Measurements from ENCODE around the gene PPEF1.

GRCh38 chrX:18789916-18790315 is 82.5 kb downstream of the PPEF1 start:
- TF ChIP-seq USF2 (IDR thresholded peaks at IDR 0.05; ENCODE audit: low read length) (no peak), CTCF (IDR thresholded peaks at IDR 0.05; ENCODE audit: control extremely low read depth in 1 of 3, insufficient read depth in 1 of 3, low read depth in 1 of 3, low read length in 3 of 3) (no peak), ATF2 (IDR thresholded peaks at IDR 0.05; ENCODE audit: low read length) (no peak), KDM1A (IDR thresholded peaks at IDR 0.05; ENCODE audit: borderline replicate concordance, low read length) (no peak), RXRA (IDR thresholded peaks at IDR 0.05; ENCODE audit: insufficient read depth, low read depth, low read length) (no peak), JUN (IDR thresholded peaks at IDR 0.05; ENCODE audit: low read depth, low read length) (no peak), GABPA (IDR thresholded peaks at IDR 0.05; ENCODE audit: borderline replicate concordance, insufficient read depth, low read length) (no peak), POU5F1 (IDR thresholded peaks at IDR 0.05; ENCODE audit: low read depth, low read length) (no peak), EZH2 (IDR thresholded peaks at IDR 0.05; ENCODE audit: low read depth, low read length, severe bottlenecking) (no peak), TEAD4 (IDR thresholded peaks at IDR 0.05; ENCODE audit: low read depth, low read length) (no peak), RAD21 (IDR thresholded peaks at IDR 0.05 in 1 of 2, conservative IDR thresholded peaks at IDR 0.05 in 1 of 2; ENCODE audit: low read depth in 2 of 2, low read length in 2 of 2) (no peak), TAF1 (IDR thresholded peaks at IDR 0.05; ENCODE audit: low read depth, low read length) (no peak)

Data from H1 (cell line).